Peyer's patch (tissue), 4 donors: ENCODE results near the gene RHBG. TPM values are rescaled to one million over a fixed set of nuclear protein-coding genes. Genes with fewer than 3 reads are reported as not detected.

Experiments used
- DNase-seq, 3 donors: peaks; one replicate each; pipeline ENCODE4 v3.0.0-alpha.2; 2017 to 2019
- H3K27ac ChIP-seq, 4 donors: fragments of 200-600 bp; sonication (generic); one replicate each; pipeline ENCODE4 v1.5.1; 2016 to 2019
- H3K27me3 ChIP-seq, 2 donors: fragments of 200-600 bp; sonication (generic); one replicate each; pipeline ENCODE4 v1.5.1; 2019
- H3K36me3 ChIP-seq, 3 donors: fragments of 200-600 bp; sonication (generic); one replicate each; pipeline ENCODE4 v1.5.1; 2016 to 2019
- H3K4me1 ChIP-seq, 4 donors: fragments of 200-600 bp; sonication (generic); one replicate each; pipeline ENCODE4 v1.5.1; 2016 to 2019
- H3K4me3 ChIP-seq, 4 donors: fragments of 200-600 bp; sonication (generic); 1 replicate in 3 of 4; 2 replicates in 1 of 4; pipeline ENCODE4 v1.5.1; 2016 to 2019; ENCODE audit warnings: mild to moderate bottlenecking in 1 of 4
- H3K9me3 ChIP-seq, 4 donors: fragments of 200-600 bp; sonication (generic); one replicate each; pipeline ENCODE4 v1.5.1; 2016 to 2019; ENCODE audit warnings: mild to moderate bottlenecking in 1 of 4
- CTCF ChIP-seq, 6 experiments: fragments of 450-650 bp in 4 of 6; fragments of 200-600 bp in 2 of 6; sonication (generic) in 1 of 6; IDR thresholded peaks; one replicate each; pipeline ENCODE4 v1.5.1; 2017 to 2019; ENCODE audit warnings: antibody characterized with exemption in 6 of 6, mild to moderate bottlenecking in 3 of 6, moderate library complexity in 1 of 6
- POLR2A ChIP-seq, 2 donors: fragments of 450-650 bp; IDR thresholded peaks; one replicate each; pipeline ENCODE4 v1.5.1; 2017; ENCODE audit warnings: antibody characterized with exemption in 2 of 2, mild to moderate bottlenecking in 2 of 2, moderate library complexity in 2 of 2
- total RNA-seq, 4 donors: library from RNA; depleted of rRNA; stranded (reverse); fragments of >200 nt; gene quantifications; one replicate each; pipeline ENCODE4 v1.1.0, GENCODE V29; 2016

Gene RHBG
- total RNA-seq, 4 donors from 2014 or later = 3.1 TPM; not detected in 3

- H3K4me1 ChIP-seq = no peaks in the 10 kb centered on the region
- H3K4me3 ChIP-seq = no peak overlapping the region
- no peaks in the 10 kb centered on the region for H3K9me3 ChIP-seq
- no peak for DNase-seq
- TF ChIP-seq CTCF (IDR thresholded peaks at IDR 0.05) (no peak), POLR2A (IDR thresholded peaks at IDR 0.05) (no peak)
- H3K36me3 ChIP-seq = no peaks in the 10 kb centered on the region
- H3K27me3 ChIP-seq = no peaks in the 10 kb centered on the region
- no peak overlapping the region for H3K27ac ChIP-seq
Measured at GRCh38 chr1:156407344-156407743, 38.3 kb downstream of the RHBG start.

- Histone ChIP-seq H3K36me3 (no peaks in the 10 kb centered on the region), H3K4me1 (no peaks in the 10 kb centered on the region), H3K27ac (no peak overlapping the region), H3K9me3 (no peaks in the 10 kb centered on the region), H3K4me3 (no peak overlapping the region), H3K27me3 (no peaks in the 10 kb centered on the region)
- no peak for TF ChIP-seq POLR2A (IDR thresholded peaks at IDR 0.05)
- no peak for TF ChIP-seq CTCF (IDR thresholded peaks at IDR 0.05)
- DNase-seq = no peak
Measured at GRCh38 chr1:156407760-156408159, 38.7 kb downstream of the RHBG start.

- no peak for DNase-seq
- H3K27me3 ChIP-seq = no peaks in the 10 kb centered on the region
Measured at GRCh38 chr1:156409439-156409838, 40.4 kb downstream of the RHBG start.

GRCh38 chr1:156410238-156410637 is 41.2 kb downstream of the RHBG start:
- Histone ChIP-seq H3K4me3 (no peak overlapping the region), H3K27ac (no peak overlapping the region), H3K36me3 (no peaks in the 10 kb centered on the region), H3K4me1 (no peaks in the 10 kb centered on the region), H3K9me3 (no peaks in the 10 kb centered on the region), H3K27me3 (no peaks in the 10 kb centered on the region)
- no peak for TF ChIP-seq POLR2A (IDR thresholded peaks at IDR 0.05)
- TF ChIP-seq CTCF (IDR thresholded peaks at IDR 0.05) = no peak
- no peak for DNase-seq

More at GRCh38 chr1:156409439-156409838, 40.4 kb downstream of the RHBG start:
- Histone ChIP-seq H3K4me3 (no peak overlapping the region), H3K36me3 (no peaks in the 10 kb centered on the region), H3K4me1 (no peaks in the 10 kb centered on the region), H3K9me3 (no peaks in the 10 kb centered on the region), H3K27ac (no peak overlapping the region)
- no peak for TF ChIP-seq CTCF (IDR thresholded peaks at IDR 0.05)
- TF ChIP-seq POLR2A (IDR thresholded peaks at IDR 0.05) = no peak

- Histone ChIP-seq H3K36me3 (no peaks in the 10 kb centered on the region), H3K27me3 (no peaks in the 10 kb centered on the region), H3K4me1 (no peaks in the 10 kb centered on the region), H3K9me3 (no peaks in the 10 kb centered on the region), H3K27ac (no peak overlapping the region), H3K4me3 (no peak overlapping the region)
- TF ChIP-seq POLR2A (IDR thresholded peaks at IDR 0.05) = no peak
- TF ChIP-seq CTCF (IDR thresholded peaks at IDR 0.05) = no peak
- DNase-seq = no peak
Measured at GRCh38 chr1:156410740-156411139, 41.7 kb downstream of the RHBG start.
